Body of pancreas (tissue), 4 donors: Measurements from ENCODE around the gene SLC22A23.

Experiments used
- CTCF ChIP-seq, 7 experiments: fragments of 450-650 bp in 4 of 7; fragments of 200-600 bp in 3 of 7; sonication (generic) in 3 of 7; IDR thresholded peaks; one replicate each; pipeline ENCODE4 v1.5.1; 2016 to 2019; ENCODE audit warnings: antibody characterized with exemption in 7 of 7
- POLR2A ChIP-seq, 3 donors: fragments of 450-650 bp; IDR thresholded peaks; one replicate each; pipeline ENCODE4 v1.6.1; 2016; ENCODE audit warnings: antibody characterized with exemption in 3 of 3, mild to moderate bottlenecking in 2 of 3

DNA sequence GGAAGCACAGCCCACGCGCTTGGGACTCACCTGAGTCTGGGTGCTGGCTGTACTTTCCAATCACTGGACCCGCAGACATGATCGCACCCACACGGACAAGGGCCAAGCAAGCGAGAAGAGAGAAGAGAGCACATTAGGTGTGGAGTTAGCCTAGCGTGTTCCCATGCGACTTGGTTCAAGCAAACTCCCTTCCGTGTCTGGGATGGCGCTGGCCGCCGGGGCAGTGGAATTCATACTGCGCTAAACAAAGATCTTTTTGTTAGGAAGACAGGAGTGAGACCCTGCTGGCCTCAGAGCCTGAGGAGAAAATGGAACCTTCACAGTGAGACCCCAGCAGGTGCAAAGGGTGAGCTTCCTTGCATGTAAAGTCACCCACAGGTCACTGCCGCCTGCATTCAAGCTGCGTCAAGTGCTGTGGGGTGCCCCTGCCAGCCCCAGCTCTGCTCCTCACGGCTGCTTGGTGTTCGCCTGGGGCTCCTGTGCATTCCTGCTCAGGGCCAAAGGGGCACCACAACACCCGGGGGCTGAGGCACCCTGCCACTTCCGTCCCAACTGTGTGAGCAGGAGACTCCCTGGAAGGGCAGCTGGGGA lies 171.7 kb downstream of the SLC22A23 start:
- TF ChIP-seq POLR2A (IDR thresholded peaks at IDR 0.05) (no peak), CTCF (IDR thresholded peaks at IDR 0.05) (no peak)
